Right kidney (tissue), 9 donors: ENCODE data around the gene GNB1L.

Source experiments
- DNase-seq: peaks from one replicate; pipeline ENCODE4 v3.0.0-alpha.2; 2016
- long read RNA-seq, 8 donors: transcript quantifications; one replicate each; lab custom pipeline, GENCODE V29; 2026

GNB1L gene, protein sequence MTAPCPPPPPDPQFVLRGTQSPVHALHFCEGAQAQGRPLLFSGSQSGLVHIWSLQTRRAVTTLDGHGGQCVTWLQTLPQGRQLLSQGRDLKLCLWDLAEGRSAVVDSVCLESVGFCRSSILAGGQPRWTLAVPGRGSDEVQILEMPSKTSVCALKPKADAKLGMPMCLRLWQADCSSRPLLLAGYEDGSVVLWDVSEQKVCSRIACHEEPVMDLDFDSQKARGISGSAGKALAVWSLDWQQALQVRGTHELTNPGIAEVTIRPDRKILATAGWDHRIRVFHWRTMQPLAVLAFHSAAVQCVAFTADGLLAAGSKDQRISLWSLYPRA
- long read RNA-seq, donor 1, partial matches to known transcripts = 29 of 31 reads
- long read RNA-seq, donor 1, other reads (novel, unspliced or antisense) = 0 of 31 reads
- long read RNA-seq, donor 2, full-length matches to known transcripts = 1 of 1 reads
- long read RNA-seq, donor 2, partial matches to known transcripts = 0 of 1 reads
- long read RNA-seq, donor 2, other reads (novel, unspliced or antisense) = 0 of 1 reads
- long read RNA-seq, donor 3 = 0 reads
- long read RNA-seq, donor 4, full-length matches to known transcripts = 3 of 3 reads
- long read RNA-seq, donor 4, partial matches to known transcripts = 0 of 3 reads
- long read RNA-seq, donor 4, other reads (novel, unspliced or antisense) = 0 of 3 reads
- long read RNA-seq, donor 5, full-length matches to known transcripts = 2 of 28 reads
- long read RNA-seq, donor 5, partial matches to known transcripts = 26 of 28 reads
- long read RNA-seq, donor 5, other reads (novel, unspliced or antisense) = 0 of 28 reads
- long read RNA-seq, donor 6, full-length matches to known transcripts = 1 of 32 reads
- long read RNA-seq, donor 6, partial matches to known transcripts = 31 of 32 reads
- long read RNA-seq, donor 6, other reads (novel, unspliced or antisense) = 0 of 32 reads
- long read RNA-seq, donor 7, partial matches to known transcripts = 56 of 59 reads
- long read RNA-seq, donor 7, other reads (novel, unspliced or antisense) = 0 of 59 reads
- long read RNA-seq, donor 8, partial matches to known transcripts = 0 of 1 reads
- long read RNA-seq, donor 8, other reads (novel, unspliced or antisense) = 0 of 1 reads

DNA sequence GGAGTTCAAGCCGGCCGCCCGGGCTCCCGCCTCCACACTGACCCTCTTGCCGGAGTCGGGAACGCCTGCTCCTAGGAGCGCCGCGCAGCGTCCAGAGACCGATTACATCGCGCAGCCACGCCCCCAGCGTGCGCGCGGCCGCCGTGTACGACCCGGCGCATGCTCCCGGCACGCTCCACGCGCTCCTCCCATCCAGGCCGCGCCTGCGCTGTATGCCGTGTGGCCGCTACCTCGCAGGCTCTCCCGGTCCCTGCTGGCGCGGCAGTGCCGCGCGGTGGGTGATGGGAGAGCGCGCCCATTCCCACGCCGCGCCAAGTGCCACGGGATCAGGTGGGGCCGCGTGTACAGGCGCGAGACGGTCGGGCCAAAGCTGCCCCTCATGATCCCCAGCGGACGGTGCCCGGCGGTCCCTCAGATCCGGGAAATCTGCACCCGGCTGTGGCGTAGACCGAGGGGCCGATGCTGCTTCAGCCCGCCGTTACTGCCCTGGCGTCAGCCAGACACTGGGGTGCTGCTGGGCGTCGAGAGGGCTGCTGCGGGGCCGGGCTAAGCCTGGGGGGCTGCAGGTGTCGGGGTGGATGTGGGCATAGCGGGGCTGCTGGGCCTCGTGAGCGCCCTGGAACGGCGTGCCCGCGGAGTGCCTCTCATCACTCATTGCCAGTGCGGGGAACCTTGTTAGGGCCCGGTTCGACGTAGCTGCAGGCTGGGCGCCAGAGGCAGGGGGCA is at the start of gene GNB1L, which contains the start of gene RTL10:
GNB1L (minus strand) TSS at position 97 of the 726 bp plus-strand sequence. CDS start 33,519 bp downstream, outside the sequence.
RTL10 (minus strand) TSS at position 97 of the 726 bp plus-strand sequence. CDS start 2,613 bp downstream, outside the sequence.
- peak; percentile 96 for DNase-seq

DNA sequence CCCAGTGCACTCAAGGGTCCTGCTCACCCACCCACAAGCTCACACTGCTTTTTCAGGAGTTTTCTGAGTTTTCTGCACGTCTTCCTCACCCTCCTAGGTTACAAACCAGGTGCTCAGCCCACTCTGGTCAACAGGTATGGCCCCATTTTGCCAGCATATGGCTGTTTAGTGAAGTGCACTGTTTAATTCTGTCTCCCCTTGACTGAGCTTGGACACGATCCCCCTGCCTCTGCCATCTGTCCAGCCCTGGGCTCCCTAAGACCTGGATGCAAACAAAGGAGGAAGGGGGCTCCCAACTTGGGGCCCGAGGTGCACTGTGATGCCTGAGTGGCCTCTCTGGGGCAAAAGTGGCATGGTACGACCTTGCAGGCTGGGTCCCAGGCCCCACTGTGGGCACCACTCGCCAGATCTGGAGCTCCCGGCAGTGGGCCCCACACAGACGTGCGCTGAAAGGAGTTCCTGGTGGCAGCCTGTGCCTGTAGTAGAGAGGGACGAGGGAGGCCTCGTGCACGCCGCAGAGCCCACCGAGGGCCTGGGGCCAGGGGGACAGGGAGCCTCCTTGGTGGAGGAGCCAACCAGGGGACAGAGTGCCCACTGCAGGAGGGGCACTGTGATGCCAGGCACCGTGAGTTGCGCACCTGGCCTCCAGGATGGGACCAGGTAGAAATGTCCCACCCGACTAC is 49.6 kb upstream of the GNB1L start:
- peak; percentile 29 for DNase-seq

DNA sequence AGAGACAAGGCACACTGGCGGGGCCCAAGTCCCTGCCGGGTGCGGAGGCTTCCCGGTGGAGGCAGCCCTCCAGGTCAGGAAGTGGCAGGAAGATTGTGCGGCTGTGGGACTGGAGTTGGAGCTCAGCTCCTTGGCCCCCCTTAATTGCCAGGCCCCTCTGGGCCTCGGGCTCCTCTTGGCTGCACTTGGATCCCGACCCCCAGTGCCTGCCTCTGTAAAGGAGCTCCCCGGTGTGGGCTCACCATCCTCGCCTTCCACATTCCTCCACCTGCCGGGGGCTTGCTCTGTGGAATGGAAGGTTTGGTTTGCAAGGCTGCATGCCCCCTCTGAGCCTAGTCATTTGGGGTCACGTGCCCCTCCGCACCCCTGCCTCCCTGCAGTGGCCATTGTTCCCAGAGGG is 48.8 kb upstream of the GNB1L start:
- DNase-seq = no peak

DNA sequence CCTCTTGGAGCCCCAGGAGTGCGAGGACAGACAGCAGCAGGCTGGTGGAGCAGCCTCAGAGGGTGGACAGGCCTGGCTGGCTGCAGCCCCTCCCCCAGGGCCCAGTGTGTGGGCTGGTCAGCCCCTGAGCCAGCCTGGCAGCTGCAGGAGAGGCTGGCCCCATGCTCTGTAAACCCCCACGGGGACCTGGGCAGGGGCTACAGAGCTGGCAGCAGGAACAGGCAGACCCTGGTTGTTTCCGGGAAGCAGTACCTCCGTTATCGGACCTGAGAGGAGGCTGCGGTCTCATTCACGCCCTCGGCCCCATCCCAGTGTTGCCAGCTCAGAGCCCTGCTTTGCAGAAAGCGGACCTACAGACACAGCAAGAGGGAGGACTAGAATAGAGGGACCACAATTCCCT is 48.4 kb upstream of the GNB1L start:
- peak; percentile 60 for DNase-seq

DNA sequence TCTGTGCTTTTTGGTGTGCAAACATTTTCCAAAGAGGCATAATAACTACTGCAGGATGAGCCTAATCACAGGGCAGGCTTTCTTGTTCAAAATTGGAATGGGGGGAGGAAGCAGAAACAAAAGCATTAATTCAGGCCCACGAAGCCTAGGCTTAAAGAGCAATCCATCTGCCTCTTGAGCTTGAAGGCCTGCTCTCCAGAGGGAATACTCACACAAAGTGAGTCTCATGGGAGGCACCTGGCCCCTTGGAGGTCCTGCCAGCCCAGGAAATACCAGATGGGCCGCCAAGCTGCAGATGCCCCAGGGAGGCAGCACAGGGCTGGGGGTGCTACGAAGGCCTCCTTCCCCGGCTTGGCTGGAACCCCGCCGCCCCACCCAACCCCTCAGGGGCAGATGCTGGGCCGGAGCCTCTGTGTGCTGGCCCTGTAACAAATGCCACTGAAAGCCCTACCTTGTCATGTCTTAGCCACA is 47.6 kb upstream of the GNB1L start:
- DNase-seq = no peak

DNA sequence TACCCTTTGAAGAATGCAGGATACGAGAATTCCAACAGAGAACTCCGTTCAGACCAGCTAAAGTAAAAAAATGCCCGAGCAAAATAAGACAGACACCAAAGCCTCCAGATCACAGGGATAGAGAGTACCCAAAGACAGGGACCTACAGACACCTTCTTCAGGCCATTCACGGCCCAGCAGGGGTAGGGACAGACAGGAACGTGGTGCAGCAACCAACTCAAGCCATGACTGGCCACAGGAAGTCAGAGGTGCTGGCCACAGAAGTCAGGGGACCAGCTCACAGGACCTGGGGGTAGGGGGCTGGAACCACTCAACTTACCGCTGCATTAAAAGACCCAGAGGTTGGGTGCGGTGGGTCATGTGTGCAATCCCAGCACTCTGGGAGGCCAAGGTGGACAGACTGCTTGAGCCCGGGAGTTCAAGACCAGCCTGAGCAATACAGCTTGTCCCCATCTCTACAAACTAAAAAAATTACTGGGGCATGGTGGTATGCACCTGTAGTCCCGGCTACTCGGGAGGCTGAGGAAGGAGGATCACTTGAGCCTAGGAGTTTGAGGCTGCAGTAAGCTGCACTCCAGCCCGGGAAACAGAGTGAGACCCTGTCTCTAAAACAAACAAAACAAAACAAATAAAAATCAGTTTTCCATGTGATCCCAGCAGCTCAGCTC is 47.0 kb upstream of the GNB1L start:
- DNase-seq = no peak

DNA sequence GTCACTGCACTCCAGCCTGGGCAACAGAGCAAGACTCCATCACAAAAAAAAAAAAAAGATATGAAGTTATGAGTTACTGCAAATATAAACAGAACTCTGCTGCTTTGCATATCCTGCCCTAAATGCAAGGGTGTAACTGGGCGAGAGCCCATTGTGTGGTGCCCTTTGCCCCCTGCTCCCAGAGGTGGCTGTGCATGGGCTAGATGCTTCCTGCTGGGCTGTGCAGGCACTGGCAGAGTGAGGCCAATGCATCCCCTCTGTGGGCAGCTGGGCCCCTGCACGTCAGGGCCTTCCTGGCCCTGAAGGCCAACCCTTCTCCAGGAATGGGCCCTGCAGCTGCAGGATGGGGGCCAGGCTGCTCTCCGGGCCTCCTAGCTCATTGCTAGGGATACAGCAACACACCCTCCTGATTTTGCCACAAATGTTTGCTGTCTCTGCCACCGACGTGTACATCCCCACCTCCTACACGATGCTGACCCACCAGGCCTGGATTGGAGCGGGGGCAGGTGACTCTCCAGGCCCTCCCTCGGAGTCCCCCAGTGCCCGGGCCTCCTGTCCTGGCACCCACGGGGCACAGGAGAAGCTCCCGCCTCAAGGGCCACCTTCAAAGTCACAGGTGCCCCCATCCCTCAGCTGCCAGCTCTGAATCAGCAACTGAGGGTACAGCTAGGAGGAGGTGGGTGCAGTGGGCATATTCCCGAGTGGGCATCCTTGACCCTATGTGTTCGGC is 46.2 kb upstream of the GNB1L start:
- DNase-seq = no peak

DNA sequence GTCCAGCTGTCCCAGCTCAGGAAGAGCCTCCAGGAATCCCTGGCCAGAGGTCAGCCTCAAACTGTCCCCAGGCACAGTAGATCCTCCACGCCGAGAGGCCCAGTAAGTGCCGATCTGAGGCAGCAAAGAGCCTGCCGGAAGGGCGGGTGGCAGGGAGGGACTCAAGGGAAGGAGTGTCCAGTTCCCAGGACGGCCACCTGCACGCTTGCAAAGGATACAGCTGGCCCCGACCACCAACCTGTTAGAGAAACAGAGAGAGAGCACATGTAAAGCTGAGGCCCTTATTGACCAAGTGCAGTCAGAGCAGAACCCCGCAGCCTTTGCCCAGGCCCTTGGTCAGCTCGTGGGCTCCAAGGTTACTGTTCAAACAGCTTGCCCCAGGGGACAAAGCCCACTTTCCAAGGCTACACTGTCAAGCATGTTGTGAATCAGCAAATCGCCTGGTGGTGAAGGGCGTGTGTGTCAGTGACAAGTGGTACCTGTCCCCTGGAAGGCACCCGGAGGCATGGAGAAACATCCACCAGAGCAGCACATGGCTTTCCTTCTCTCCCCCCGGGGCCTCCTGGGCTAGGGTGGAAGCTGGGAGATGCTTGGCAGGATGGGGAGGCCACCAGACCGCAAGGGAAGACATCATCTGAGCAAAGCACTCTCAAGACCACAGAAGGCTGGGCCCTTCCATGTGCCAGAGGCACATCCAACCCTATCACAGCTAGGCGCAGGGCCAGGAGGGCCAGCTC is 44.3 kb upstream of the GNB1L start:
- no peak for DNase-seq

DNA sequence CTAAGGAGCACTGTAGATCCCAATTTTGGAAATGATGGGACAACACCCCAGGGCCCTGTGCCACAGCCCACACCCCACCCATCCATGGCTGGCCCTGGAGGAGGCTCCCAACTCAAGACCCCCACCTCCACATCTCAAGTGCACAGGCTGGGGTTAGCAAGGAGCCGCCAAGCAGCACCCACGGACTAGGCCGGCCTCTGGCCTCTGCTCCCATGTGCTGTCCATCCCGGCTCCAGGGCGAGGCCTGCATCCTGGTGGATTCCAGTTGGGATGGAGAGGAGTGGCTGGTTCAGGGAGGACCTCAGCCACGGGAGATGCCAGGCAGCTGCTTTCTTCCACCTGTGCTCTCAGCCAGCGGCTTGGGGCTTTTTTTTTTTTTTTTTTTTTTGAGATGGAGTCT is 43.5 kb upstream of the GNB1L start:
- no peak for DNase-seq

DNA sequence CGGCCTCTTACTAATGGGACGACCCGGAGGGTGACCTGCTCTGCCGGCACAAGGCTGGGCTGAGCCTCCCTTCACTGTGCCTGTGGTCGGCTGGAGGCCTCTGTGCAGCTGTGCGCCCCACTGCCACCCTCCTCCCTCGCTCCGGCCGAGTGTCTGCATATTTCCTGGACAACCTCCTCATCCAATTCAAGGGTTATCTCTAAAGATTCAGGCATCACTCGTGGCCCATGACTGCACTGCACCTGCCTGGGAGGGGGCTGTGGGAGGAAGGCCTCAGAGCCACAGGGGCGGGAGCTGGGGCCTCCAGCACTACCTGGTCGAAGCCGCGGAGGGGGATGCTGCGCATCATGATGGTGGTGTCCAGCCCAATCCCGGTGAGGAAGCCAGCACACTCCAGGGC is 43.1 kb upstream of the GNB1L start:
- no peak for DNase-seq

DNA sequence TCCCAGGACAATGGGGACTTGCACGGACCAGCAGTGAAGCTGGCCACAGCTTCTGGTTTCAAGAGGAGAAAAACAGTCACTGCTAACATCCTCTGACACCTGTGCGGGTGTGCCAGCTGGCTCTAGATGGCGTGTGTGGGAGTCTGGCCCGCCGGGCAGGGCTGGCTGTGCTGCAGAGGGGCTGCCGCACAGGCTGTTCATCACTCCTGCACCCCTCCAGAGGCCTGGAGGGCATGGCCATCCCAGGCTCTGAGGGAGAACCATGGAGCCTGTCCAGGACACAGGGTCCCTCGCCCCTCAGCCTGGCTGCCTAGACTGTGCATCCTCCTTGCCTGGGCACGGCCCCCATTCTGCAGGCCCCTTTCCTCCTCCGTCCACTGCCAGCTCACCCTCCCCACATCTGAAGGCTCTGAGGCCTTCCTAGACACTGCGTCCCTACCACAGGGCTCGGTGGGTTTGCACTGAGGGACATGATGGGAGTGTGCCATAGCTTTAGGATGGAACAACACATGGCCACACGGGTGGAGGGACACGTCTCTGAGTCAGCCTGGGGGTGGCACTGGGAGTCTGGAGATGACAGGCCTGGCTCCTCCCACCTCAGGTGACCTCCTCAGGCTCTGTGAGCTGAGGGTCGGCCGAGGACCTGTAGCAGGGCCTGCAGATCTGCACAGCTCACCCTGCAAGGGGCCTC is 42.1 kb upstream of the GNB1L start:
- no peak for DNase-seq

DNA sequence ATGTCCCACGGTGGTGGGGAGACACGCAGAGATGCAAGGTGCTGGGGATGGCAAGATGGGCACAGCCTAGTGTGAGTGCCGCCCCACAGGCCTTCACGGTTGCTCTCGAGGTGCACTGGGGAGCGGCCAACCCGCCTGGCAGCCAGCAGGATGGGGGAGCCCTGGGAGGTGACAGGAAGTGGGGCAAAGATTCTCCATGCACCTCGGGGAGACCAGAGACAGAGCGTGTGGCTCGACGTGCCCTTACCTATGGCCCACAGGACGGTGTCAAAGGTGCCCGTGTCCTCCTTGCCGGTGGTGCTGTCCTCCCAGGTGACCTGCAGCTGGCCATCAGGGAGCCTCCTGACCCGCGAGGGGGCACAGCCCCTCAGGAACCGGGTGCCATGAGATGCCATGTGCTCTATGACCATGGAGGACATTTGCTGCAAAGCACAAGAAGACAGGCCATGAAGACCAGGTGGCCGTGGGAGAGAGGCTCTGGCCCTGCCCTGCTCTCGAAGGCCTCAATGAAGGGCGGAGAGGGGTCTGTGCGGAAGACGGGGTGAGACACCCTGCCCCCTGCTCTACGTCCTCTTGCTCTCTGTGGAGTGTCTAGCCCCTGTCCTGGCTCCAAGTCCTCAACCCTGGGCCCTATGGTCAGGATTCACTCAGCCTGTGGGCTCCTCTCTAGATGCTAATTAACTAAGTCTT is 40.6 kb upstream of the GNB1L start:
- DNase-seq = no peak

DNA sequence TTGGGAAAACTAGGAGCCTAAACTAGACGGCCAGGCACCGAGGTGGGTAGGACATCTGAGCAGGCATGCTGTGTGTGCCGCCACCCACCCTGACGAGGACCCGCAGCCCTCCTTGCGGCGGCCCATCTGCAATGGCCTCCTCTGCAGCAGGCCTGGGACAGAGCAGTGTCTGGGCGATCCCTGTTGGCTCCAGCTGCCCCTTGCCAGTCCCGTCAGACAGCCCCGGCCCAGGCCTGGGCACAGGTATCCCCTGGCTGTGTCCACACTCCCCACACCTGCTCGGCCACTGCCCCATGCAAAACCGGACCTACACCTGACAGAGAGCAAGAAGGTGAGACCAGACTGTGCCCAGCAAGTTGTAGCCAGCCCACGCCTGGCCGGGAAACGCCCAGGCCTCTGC is 38.7 kb upstream of the GNB1L start:
- no peak for DNase-seq

DNA sequence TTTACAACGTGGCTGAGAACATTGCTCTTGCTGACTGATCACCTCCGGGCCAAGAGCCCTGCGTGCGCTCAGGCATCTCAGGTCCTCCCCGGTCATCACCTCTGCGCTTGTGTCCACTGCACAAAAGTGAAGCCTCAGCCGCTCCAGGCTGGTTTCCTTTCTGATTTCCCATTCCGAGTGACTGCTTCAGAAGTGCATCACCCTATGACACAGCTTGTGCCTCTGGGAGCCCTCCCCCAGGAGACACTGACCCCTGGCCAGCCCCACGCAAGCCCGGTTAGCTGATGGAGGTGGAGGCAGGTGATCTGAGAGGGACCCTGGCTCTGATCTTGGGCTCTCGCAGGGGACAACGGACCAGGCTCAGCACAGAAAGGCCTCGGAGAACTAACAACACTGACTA is 38.3 kb upstream of the GNB1L start:
- no peak for DNase-seq

DNA sequence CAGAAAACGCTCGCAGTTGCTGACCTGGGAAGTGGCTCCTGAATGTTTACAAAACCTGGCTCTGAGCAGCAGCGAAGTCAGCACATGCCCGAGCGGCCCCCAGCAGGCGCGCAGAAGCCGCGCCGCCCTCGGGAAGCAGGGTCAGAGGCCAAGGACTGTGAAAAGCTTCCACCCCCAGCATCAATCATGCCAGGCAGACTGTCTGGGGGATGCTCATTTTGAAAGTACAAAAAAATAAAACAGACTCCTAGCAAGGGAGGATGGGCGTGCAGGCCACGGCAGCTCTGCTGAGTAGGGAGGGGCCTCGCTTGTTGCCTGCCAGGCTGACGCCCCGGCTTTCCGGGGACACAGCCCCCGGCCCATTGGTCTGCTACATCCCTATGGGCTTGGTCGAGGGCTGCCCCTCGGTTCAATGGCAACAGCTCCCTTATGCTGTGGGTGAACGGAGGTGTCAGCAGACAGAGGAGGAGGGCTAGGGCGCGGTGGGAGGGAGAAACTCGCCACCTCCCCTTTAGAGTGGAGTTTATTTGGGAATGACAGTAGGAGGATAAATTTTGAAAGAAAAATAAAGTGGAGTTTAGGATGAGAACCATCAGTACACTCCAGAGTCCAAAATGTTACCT is 37.7 kb upstream of the GNB1L start:
- DNase-seq = no peak

DNA sequence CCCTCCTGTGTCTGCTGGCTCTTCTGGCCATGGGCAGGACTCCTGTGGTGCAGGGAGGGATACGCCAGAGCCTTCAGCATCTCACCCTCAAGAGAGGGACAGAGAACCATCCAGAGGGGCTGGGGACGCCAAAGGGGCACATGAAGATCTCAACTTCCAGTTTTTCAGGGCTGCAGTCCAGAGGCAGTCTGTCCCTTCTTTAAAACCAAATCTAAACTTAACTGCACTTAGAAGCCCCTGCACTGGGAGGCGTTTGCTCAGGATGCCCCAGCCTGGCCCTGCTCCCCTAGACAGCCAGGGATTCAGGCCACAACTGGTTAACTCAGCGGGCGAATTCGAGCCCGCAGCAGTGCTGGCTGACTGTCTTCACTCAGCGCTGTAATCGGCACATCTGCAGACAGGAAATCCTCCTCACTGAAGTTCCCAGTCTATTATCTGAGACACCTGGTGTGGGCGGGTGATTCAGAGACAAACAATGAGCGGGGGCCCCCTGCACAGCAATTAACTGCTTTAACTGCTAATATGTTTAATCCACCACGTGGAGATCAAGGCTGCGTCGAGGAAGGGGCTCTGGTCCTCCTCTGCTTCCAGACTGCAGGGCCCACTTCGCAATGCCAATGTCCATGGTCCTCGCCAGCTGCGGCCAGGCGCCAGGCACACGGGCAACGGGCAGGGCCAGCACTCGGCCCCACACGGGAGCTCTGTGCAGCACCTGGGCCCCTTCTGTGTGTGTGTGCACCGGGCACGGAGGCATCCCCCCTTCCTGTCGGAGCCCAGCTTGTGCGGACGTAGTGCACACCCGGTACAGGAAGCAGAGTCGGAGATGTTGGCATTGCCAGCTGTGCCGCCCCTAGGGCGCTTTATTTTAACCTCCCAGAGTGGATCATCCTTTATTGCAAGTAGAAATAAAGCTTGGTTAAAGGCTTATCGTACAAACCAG is 36.9 kb upstream of the GNB1L start:
- peak; percentile 62 for DNase-seq
